Neuronal stem cell (in vitro differentiated cells): ENCODE results near the gene IL12RB1.
"Not testable (repeated sequence)": the region's sequence is repeated elsewhere in the genome, so short reads cannot be mapped to it uniquely, and the experiment has no call there.

Experiments
- DNase-seq: peaks from one replicate; pipeline ENCODE4 v3.0.0-alpha.2; 2013; ENCODE audit warnings: low spot score
- H2AFZ ChIP-seq: one replicate; pipeline ENCODE4 v1.6.1; 2013; ENCODE audit warnings: mild to moderate bottlenecking, low read length, inconsistent platforms
- H2AK5ac ChIP-seq: 2 replicates; pipeline ENCODE4 v1.6.1; 2013; ENCODE audit warnings: low read depth, mild to moderate bottlenecking, inconsistent platforms, low read length, moderate library complexity, mixed read lengths
- H2BK120ac ChIP-seq: 2 replicates; pipeline ENCODE4 v1.6.1; 2013; ENCODE audit warnings: low read depth, mild to moderate bottlenecking, inconsistent platforms, low read length, moderate library complexity, mixed read lengths
- H2BK12ac ChIP-seq: one replicate; pipeline ENCODE4 v1.6.1; 2013; ENCODE audit warnings: low read length, inconsistent platforms
- H2BK15ac ChIP-seq: 2 replicates; pipeline ENCODE4 v1.6.1; 2013; ENCODE audit warnings: mild to moderate bottlenecking, low read length, inconsistent platforms, mixed read lengths
- H2BK5ac ChIP-seq: one replicate; pipeline ENCODE4 v1.6.1; 2013; ENCODE audit warnings: inconsistent platforms, mild to moderate bottlenecking, low read length, moderate library complexity
- H3K14ac ChIP-seq: one replicate; pipeline ENCODE4 v1.6.1; 2013; ENCODE audit warnings: low read length, inconsistent platforms
- H3K18ac ChIP-seq: 2 replicates; pipeline ENCODE4 v1.6.1; 2013; ENCODE audit warnings: low read length, inconsistent platforms
- H3K23ac ChIP-seq: 2 replicates; pipeline ENCODE4 v1.6.1; 2013; ENCODE audit warnings: low read depth, mild to moderate bottlenecking, mixed read lengths, low read length, inconsistent platforms; ENCODE audit not compliant: poor library complexity
- H3K27ac ChIP-seq: replicated peaks from 3 replicates; pipeline ENCODE4 v1.5.1; 2013; ENCODE audit warnings: low read length, inconsistent platforms
- H3K27me3 ChIP-seq, 3 experiments: 2 replicates each; pipeline ENCODE4 v1.6.1; 2013; ENCODE audit warnings: low read length in 3 of 3, mild to moderate bottlenecking in 2 of 3, inconsistent platforms in 1 of 3, low read depth in 1 of 3, mixed read lengths in 1 of 3, moderate library complexity in 1 of 3; ENCODE audit not compliant: control insufficient read depth in 3 of 3, insufficient read depth in 3 of 3
- H3K36me3 ChIP-seq, 2 donors: replicated peaks in 1 of 2; 2 replicates each; pipeline ENCODE4 v1.6.1; 2013; ENCODE audit warnings: low read length in 2 of 2; ENCODE audit not compliant: control insufficient read depth in 2 of 2, insufficient read depth in 2 of 2
- H3K4ac ChIP-seq: 2 replicates; pipeline ENCODE4 v1.6.1; 2013; ENCODE audit warnings: inconsistent platforms, mild to moderate bottlenecking, low read length, moderate library complexity
- H3K4me1 ChIP-seq, 2 donors: 1 replicate in 1 of 2; 2 replicates in 1 of 2; pipeline ENCODE4 v1.6.1; 2013; ENCODE audit warnings: low read length in 2 of 2, low read depth in 1 of 2; ENCODE audit not compliant: control insufficient read depth in 2 of 2, insufficient read depth in 1 of 2
- H3K4me2 ChIP-seq: one replicate; pipeline ENCODE4 v1.6.1; 2013; ENCODE audit warnings: mild to moderate bottlenecking, low read length, inconsistent platforms; ENCODE audit not compliant: insufficient read depth, poor library complexity, severe bottlenecking
- H3K4me3 ChIP-seq, 2 donors: 2 replicates each; pipeline ENCODE4 v1.5.1; 2013; ENCODE audit warnings: low read length in 2 of 2, mild to moderate bottlenecking in 2 of 2, inconsistent platforms in 1 of 2, moderate library complexity in 1 of 2
- H3K79me1 ChIP-seq: one replicate; pipeline ENCODE4 v1.6.1; 2013; ENCODE audit warnings: low read depth, mild to moderate bottlenecking, inconsistent platforms, low read length, moderate library complexity
- H3K9ac ChIP-seq: one replicate; pipeline ENCODE4 v1.6.1; 2013; ENCODE audit warnings: mild to moderate bottlenecking, low read depth, low read length, inconsistent platforms; ENCODE audit not compliant: poor library complexity
- H3K9me3 ChIP-seq, 2 donors: replicated peaks in 1 of 2; 2 replicates each; pipeline versions ENCODE3 to v1.6.1; 2013; ENCODE audit warnings: low read length in 2 of 2, mild to moderate bottlenecking in 2 of 2, inconsistent platforms in 1 of 2, low read depth in 1 of 2, mixed read lengths in 1 of 2, moderate library complexity in 1 of 2; ENCODE audit not compliant: control insufficient read depth in 2 of 2, insufficient read depth in 1 of 2
- H4K8ac ChIP-seq: one replicate; pipeline ENCODE4 v1.6.1; 2013; ENCODE audit warnings: low read depth, mild to moderate bottlenecking, inconsistent platforms, low read length, moderate library complexity
- H4K91ac ChIP-seq: one replicate; pipeline ENCODE4 v1.6.1; 2013; ENCODE audit warnings: low read length, low read depth, mild to moderate bottlenecking, inconsistent platforms; ENCODE audit not compliant: poor library complexity
- WGBS, 2 donors: extraction: QIAGEN DNeasy Blood & Tissue Kit; methylation state at CpG; one replicate each; pipeline ENCODE4 v1.1.7; 2013; ENCODE audit warnings: missing lambda C conversion rate in 2 of 2, mixed read lengths in 1 of 2; ENCODE audit not compliant: insufficient read length in 2 of 2, insufficient replicate concordance in 1 of 2; ENCODE audit errors: extremely low coverage in 2 of 2; 5-methylcytosine and 5-hydroxymethylcytosine counted together

IL12RB1 gene

DNA sequence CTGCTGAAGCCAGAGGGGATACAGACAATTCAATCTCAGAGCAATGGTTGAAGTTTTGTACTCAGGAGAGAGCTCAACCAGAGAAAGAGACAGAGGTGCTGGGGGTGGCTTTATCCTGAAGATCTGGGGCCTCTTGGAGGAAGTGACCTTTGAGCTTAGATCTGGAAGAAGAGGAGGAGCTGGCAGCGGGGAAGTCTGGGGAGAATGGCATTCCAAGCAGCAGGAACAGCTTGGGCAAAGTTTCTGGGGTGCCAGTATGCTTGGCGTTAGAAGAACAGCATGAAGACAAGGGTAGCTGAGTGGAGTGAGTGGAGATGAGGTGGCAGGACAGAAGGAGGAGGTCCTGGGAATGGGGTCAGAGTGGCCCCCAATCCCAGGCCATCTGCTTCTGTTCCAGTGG is 22.2 kb upstream of the IL12RB1 start:
- Histone ChIP-seq H3K36me3 (no peaks in the 10 kb centered on the region), H3K4me1 (peaks cover 5 to 10% of the 10 kb centered on the region in 2 donors), H4K91ac (no peak overlapping the region), H2BK12ac (no peak overlapping the region), H2AFZ (no peak overlapping the region), H4K8ac (no peak overlapping the region), H3K9me3 (no peaks in the 10 kb centered on the region), H3K79me1 (no peaks in the 10 kb centered on the region), H3K4ac (no peak overlapping the region), H2BK15ac (peak overlapping the region; percentile 21), H3K4me2 (peak overlapping the region; percentile 4), H2BK120ac (no peak overlapping the region), H2BK5ac (peak overlapping the region; percentile 73), H3K23ac (peak overlapping the region; percentile 91), H3K4me3 (no peak overlapping the region), H3K14ac (no peak overlapping the region), H3K9ac (peak overlapping the region; percentile 88), H3K18ac (peak overlapping the region; percentile 5), H3K27me3 (peaks cover 0 to 24% (median 15%) of the 10 kb centered on the region in 3 experiments), H2AK5ac (peak overlapping the region; percentile 68), H3K27ac (no peak overlapping the region)
- no CpG with 5 or more reads among the region's 2 CpGs for WGBS, 2 donors
- no peak for DNase-seq

DNA sequence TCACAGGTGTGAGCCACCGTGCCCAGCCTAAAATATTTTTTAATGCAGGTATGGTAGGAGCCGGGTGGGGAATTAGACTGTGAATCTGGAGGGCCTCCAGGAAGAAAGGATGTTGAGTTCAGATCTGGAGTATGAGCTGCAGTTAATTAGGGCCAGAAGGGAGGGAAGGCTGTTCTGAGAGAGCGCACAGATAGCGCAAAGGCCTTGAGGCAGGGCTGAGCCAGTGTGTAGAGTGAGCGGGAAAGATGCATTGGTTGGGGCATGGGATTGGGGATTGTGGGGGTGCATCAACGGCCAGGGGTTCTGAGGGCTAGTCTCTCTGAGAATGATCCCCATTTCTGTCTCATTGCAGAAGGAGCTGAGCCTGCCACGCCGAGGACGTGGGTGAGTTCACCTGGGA is 20.5 kb upstream of the IL12RB1 start:
- Histone ChIP-seq H3K27ac (no peak overlapping the region), H3K9ac (no peak overlapping the region), H4K8ac (no peak overlapping the region), H2BK15ac (no peak overlapping the region), H4K91ac (no peak overlapping the region), H3K18ac (no peak overlapping the region), H3K79me1 (no peaks in the 10 kb centered on the region), H3K14ac (no peak overlapping the region), H2AFZ (no peak overlapping the region), H2BK120ac (no peak overlapping the region), H3K27me3 (peaks cover 0 to 24% (median 15%) of the 10 kb centered on the region in 3 experiments), H3K4ac (no peak overlapping the region), H3K36me3 (no peaks in the 10 kb centered on the region), H3K4me3 (no peak overlapping the region), H2BK5ac (no peak overlapping the region), H2AK5ac (no peak overlapping the region), H3K4me1 (peaks cover 5 to 10% of the 10 kb centered on the region in 2 donors), H3K4me2 (no peak overlapping the region), H3K23ac (no peak overlapping the region), H2BK12ac (no peak overlapping the region), H3K9me3 (no peaks in the 10 kb centered on the region)
- DNase-seq: no peak
- no CpG with 5 or more reads among the region's 9 CpGs for WGBS, 2 donors

DNA sequence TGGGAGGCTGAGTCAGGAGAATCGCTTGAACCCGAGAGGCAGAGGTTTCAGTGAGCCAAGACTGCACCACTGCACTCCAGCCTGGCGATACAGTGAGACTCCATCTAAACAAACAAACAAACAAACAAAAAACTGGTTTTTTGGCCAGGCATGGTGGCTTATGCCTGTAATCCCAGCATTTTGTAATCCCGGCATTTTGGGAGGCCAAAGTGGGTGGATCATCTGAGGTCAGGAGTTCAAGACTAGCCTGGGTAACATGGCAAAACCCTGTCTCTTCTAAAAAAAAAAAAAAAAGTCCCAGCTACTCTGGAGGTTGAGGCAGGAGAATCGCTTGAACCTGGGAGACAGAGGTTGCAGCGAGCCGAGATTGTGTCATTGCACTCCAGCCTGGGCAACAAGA is 18.5 kb upstream of the IL12RB1 start:
- H2BK120ac ChIP-seq, H3K18ac ChIP-seq, DNase-seq, H2AFZ ChIP-seq, H3K4me3 ChIP-seq, H3K23ac ChIP-seq, H2BK12ac ChIP-seq, H2BK5ac ChIP-seq, H3K4me2 ChIP-seq, H3K79me1 ChIP-seq, H3K9me3 ChIP-seq, H2BK15ac ChIP-seq, H2AK5ac ChIP-seq, H3K4ac ChIP-seq, H3K36me3 ChIP-seq, H3K27ac ChIP-seq, H3K14ac ChIP-seq, H3K9ac ChIP-seq, H4K8ac ChIP-seq: not testable (repeated sequence)
- no CpG with 5 or more reads among the region's 7 CpGs for WGBS, 2 donors
- Histone ChIP-seq H4K91ac (peak overlapping the region; percentile 90), H3K27me3 (peaks cover 0 to 16% (median 14%) of the 10 kb centered on the region in 3 experiments), H3K4me1 (peaks cover 6 to 11% of the 10 kb centered on the region in 2 donors)

DNA sequence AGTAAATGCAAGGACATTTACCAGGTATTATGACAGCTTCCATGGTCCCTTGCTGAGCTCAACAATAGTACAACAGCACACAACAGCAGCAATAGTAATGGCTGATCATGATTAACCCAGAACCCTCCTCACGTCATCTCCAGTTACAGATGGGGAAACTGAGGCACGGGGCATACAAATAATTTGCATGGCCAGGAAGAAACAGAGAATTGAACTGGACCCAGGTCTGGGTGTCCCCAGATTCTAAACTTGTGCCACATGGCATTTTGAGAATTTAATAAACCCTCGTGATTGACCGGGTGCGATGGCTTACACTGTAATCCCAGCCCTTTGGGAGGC is 18.0 kb upstream of the IL12RB1 start:
- Histone ChIP-seq H2AK5ac (no peak overlapping the region), H3K27ac (no peak overlapping the region), H4K8ac (no peak overlapping the region), H2BK5ac (no peak overlapping the region), H3K36me3 (no peaks in the 10 kb centered on the region), H3K23ac (no peak overlapping the region), H4K91ac (no peak overlapping the region), H2AFZ (peak overlapping the region; percentile 90), H2BK12ac (no peak overlapping the region), H3K14ac (no peak overlapping the region), H3K9ac (no peak overlapping the region), H3K9me3 (no peaks in the 10 kb centered on the region), H2BK15ac (no peak overlapping the region), H3K4me1 (peaks cover 6 to 11% of the 10 kb centered on the region in 2 donors), H3K27me3 (peaks cover 0 to 14% (median 13%) of the 10 kb centered on the region in 3 experiments), H2BK120ac (no peak overlapping the region), H3K79me1 (no peaks in the 10 kb centered on the region), H3K4me3 (peak overlapping the region; percentile 42 to 74), H3K18ac (peak overlapping the region; percentile 13), H3K4me2 (peak overlapping the region; percentile 60), H3K4ac (no peak overlapping the region)
- WGBS, 2 donors: no CpG with 5 or more reads among the region's 5 CpGs
- DNase-seq: no peak
